SK-N-SH (cell line): ENCODE data around the gene LRRC36. TPM values are rescaled to one million over a fixed set of nuclear protein-coding genes. Genes with fewer than 3 reads are reported as not detected.

Experiments used
- CTCF ChIA-PET: fragments of 300-600, 350-600 bp; formaldehyde crosslinking; extraction: SDS; loops from one replicate; lab custom pipeline; 2021; lab: Yijun Ruan, JAX
- POLR2A ChIA-PET: fragments of 350-600 bp; sonication (Branson Sonifier 250); formaldehyde crosslinking; extraction: SDS; loops from one replicate; lab custom pipeline; 2020; ENCODE audit warnings: antibody characterized with exemption, inconsistent platforms; lab: Yijun Ruan, JAX
- DNase-seq: peaks from one replicate; pipeline ENCODE4 v3.0.0; 2012
- H2AFZ ChIP-seq: fragments of 200-600 bp; sonication (generic); 2 replicates; pipeline ENCODE4 v1.8.1; 2016; ENCODE audit warnings: antibody characterized with exemption, mild to moderate bottlenecking, low read depth
- H3F3A ChIP-seq: fragments of 200-600 bp; sonication (generic); replicated peaks from 2 replicates; pipeline ENCODE3; 2016; ENCODE audit warnings: antibody characterized with exemption, mild to moderate bottlenecking; ENCODE audit not compliant: insufficient read depth
- H3K27ac ChIP-seq, 2 experiments: fragments of 200-500 bp in 1 of 2; fragments of 200-600 bp in 1 of 2; sonication (Bioruptor generic) in 1 of 2; sonication (generic), shearing (Covaris generic) in 1 of 2; 2 replicates each; pipeline versions ENCODE4 v1.5.1 to v1.6.1; 2014 to 2016; ENCODE audit warnings: low read depth in 2 of 2, inconsistent platforms in 1 of 2, low read length in 1 of 2, mild to moderate bottlenecking in 1 of 2, mixed read lengths in 1 of 2
- H3K27me3 ChIP-seq: fragments of 200-600 bp; sonication (generic), shearing (Covaris generic); 2 replicates; pipeline ENCODE4 v1.6.1; 2016; ENCODE audit warnings: mixed run types; ENCODE audit not compliant: insufficient read depth
- H3K36me3 ChIP-seq, 2 experiments: fragments of 200-500 bp in 1 of 2; fragments of 200-600 bp in 1 of 2; sonication (Bioruptor generic) in 1 of 2; sonication (generic) in 1 of 2; replicated peaks in 1 of 2; 2 replicates each; pipeline versions ENCODE3 to v1.5.1; 2014 to 2016; ENCODE audit warnings: low read length in 1 of 2, mild to moderate bottlenecking in 1 of 2; ENCODE audit not compliant: insufficient read depth in 2 of 2, control insufficient read depth in 1 of 2
- H3K4me1 ChIP-seq, 2 experiments: fragments of 200-500 bp in 1 of 2; fragments of 200-600 bp in 1 of 2; sonication (Bioruptor generic) in 1 of 2; sonication (generic), shearing (Covaris generic) in 1 of 2; 2 replicates each; pipeline versions ENCODE4 v1.5.1 to v1.6.1; 2014 to 2016; ENCODE audit warnings: low read depth in 1 of 2, low read length in 1 of 2, mixed run types in 1 of 2; ENCODE audit not compliant: insufficient read depth in 2 of 2, control insufficient read depth in 1 of 2
- H3K4me2 ChIP-seq: fragments of 200-600 bp; sonication (generic), shearing (Covaris generic); 2 replicates; pipeline ENCODE4 v1.6.1; 2017; ENCODE audit warnings: mixed run types
- H3K4me3 ChIP-seq, 2 experiments: fragments of 200-500 bp in 1 of 2; fragments of 200-600 bp in 1 of 2; sonication (Bioruptor generic) in 1 of 2; sonication (generic), shearing (Covaris generic) in 1 of 2; 2 replicates each; pipeline versions ENCODE4 v1.5.1 to v1.8.1; 2014 to 2016; ENCODE audit warnings: low read depth in 2 of 2, inconsistent platforms in 1 of 2, low read length in 1 of 2, mild to moderate bottlenecking in 1 of 2, mixed read lengths in 1 of 2, moderate library complexity in 1 of 2
- H3K79me2 ChIP-seq: fragments of 200-600 bp; sonication (generic); 2 replicates; pipeline ENCODE4 v1.8.1; 2017; ENCODE audit warnings: mild to moderate bottlenecking; ENCODE audit not compliant: insufficient read depth
- H3K9ac ChIP-seq: fragments of 200-600 bp; sonication (generic); 2 replicates; pipeline ENCODE4 v1.6.1; 2017; ENCODE audit warnings: mixed run types
- H3K9me2 ChIP-seq: fragments of 200-600 bp; sonication (generic); 2 replicates; pipeline ENCODE4 v1.6.1; 2017; ENCODE audit warnings: mixed run types
- H3K9me3 ChIP-seq: fragments of 200-600 bp; sonication (generic); 2 replicates; pipeline ENCODE4 v1.6.1; 2017; ENCODE audit warnings: mixed run types, mild to moderate bottlenecking, moderate library complexity
- H4K20me1 ChIP-seq: fragments of 200-600 bp; sonication (generic); 2 replicates; pipeline ENCODE4 v1.6.1; 2017; ENCODE audit warnings: mild to moderate bottlenecking, mixed run types; ENCODE audit not compliant: insufficient read depth
- FOXJ3 ChIP-seq: sonication (generic); formaldehyde crosslinking; IDR thresholded peaks from 2 replicates; pipeline ENCODE4 v1.5.1; 2020; ENCODE audit warnings: mild to moderate bottlenecking, missing genetic modification reagents
- MXI1 ChIP-seq: IDR thresholded peaks from 2 replicates; pipeline ENCODE4 v1.6.1; 2012; ENCODE audit warnings: mild to moderate bottlenecking, low read depth, low read length, improper control_type of control experiment
- RXRA ChIP-seq: IDR thresholded peaks from 2 replicates; pipeline ENCODE4 v1.4.0; 2012; ENCODE audit warnings: low read depth, mild to moderate bottlenecking, borderline replicate concordance
- SIN3A ChIP-seq: IDR thresholded peaks from 2 replicates; pipeline ENCODE4 v1.6.1; 2012; ENCODE audit warnings: low read depth, mild to moderate bottlenecking, low read length, moderate library complexity, borderline replicate concordance
- SMC3 ChIP-seq: IDR thresholded peaks from 2 replicates; pipeline ENCODE4 v1.6.1; 2012; ENCODE audit warnings: low read depth, low read length, improper control_type of control experiment
- WGBS: methylation state at CpG from one replicate; pipeline ENCODE4 v1.1.6; 2017; ENCODE audit warnings: low lambda C conversion rate; 5-methylcytosine and 5-hydroxymethylcytosine counted together
- polyA plus RNA-seq, 3 experiments: library from polyadenylated mRNA; depleted of rRNA; stranded (reverse); fragments of >200 nt; gene quantifications; 2 replicates each; pipeline ENCODE4 v1.2.3, GENCODE V29; 2012
- TF ChIP-seq, protein P1 (sequence below): IDR thresholded peaks from 2 replicates; pipeline ENCODE4 v1.6.1; 2012; ENCODE audit warnings: mild to moderate bottlenecking, low read depth, low read length, moderate library complexity
- TF ChIP-seq, protein P2 (sequence below): IDR thresholded peaks from 2 replicates; pipeline ENCODE4 v1.4.0; 2012; ENCODE audit warnings: low read depth

The LRRC36 gene
- polyA plus RNA-seq, 1 of the 3 experiments (the other 2 are of a cell fraction): 0.92 TPM

DNA sequence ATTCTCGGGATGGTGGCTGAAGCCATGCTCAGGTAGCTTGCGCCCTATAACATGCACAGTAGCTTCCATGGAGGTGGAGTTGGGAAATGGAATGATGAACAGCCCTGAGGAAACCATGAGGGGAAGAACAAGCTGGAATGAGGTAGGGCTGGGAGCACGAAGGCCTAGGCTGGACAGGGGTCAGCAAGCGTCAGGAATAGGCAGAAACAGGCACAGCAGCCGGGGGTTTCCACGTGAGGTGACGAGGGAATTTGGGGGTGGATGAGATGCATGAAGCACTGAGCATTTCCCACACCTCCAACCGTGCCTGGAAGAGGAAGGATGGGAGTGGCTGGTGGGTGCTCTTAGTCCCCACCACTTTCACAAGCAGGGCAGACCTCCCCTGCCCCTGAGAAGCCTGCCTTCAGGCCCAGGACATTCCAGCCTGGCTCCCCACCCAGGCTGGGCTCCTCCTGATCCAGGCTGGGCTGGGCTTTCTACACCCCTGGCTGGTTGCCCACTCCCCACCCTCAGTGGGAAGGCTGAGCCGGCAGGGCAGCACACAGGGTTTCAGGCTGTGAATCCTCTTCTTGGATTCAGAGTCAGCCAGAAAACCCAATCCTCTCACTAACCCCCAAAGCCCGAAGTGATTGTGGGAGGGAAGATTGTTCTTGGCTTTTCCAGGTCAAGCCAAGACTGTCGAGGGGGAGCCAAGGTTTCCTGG lies 25.4 kb upstream of the LRRC36 start:
- DNase-seq: no peak
- no peaks in the 10 kb centered on the region for H4K20me1 ChIP-seq
- H2AFZ ChIP-seq: no peak overlapping the region
- no peaks in the 10 kb centered on the region for H3K9me2 ChIP-seq
- H3K27ac ChIP-seq: no peak overlapping the region
- H3K4me2 ChIP-seq: no peak overlapping the region
- TF ChIP-seq, protein P1, sequence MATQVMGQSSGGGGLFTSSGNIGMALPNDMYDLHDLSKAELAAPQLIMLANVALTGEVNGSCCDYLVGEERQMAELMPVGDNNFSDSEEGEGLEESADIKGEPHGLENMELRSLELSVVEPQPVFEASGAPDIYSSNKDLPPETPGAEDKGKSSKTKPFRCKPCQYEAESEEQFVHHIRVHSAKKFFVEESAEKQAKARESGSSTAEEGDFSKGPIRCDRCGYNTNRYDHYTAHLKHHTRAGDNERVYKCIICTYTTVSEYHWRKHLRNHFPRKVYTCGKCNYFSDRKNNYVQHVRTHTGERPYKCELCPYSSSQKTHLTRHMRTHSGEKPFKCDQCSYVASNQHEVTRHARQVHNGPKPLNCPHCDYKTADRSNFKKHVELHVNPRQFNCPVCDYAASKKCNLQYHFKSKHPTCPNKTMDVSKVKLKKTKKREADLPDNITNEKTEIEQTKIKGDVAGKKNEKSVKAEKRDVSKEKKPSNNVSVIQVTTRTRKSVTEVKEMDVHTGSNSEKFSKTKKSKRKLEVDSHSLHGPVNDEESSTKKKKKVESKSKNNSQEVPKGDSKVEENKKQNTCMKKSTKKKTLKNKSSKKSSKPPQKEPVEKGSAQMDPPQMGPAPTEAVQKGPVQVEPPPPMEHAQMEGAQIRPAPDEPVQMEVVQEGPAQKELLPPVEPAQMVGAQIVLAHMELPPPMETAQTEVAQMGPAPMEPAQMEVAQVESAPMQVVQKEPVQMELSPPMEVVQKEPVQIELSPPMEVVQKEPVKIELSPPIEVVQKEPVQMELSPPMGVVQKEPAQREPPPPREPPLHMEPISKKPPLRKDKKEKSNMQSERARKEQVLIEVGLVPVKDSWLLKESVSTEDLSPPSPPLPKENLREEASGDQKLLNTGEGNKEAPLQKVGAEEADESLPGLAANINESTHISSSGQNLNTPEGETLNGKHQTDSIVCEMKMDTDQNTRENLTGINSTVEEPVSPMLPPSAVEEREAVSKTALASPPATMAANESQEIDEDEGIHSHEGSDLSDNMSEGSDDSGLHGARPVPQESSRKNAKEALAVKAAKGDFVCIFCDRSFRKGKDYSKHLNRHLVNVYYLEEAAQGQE: no peak
- no peak for TF ChIP-seq SIN3A
- TF ChIP-seq, protein P2, sequence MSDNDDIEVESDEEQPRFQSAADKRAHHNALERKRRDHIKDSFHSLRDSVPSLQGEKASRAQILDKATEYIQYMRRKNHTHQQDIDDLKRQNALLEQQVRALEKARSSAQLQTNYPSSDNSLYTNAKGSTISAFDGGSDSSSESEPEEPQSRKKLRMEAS: no peak
- TF ChIP-seq RXRA: no peak
- no peak for TF ChIP-seq FOXJ3
- no peak overlapping the region for H3K9ac ChIP-seq
- H3K36me3 ChIP-seq: no peaks in the 10 kb centered on the region
- no peaks in the 10 kb centered on the region for H3K79me2 ChIP-seq
- ChIA-PET CTCF (no interaction called here), POLR2A (no interaction called here)
- peaks cover 0 to 8% of the 10 kb centered on the region in 2 experiments; a peak in 1 of 4 replicates for H3K4me1 ChIP-seq
- H3K4me3 ChIP-seq: no peak overlapping the region
- H3F3A ChIP-seq: peaks cover 4% of the 10 kb centered on the region
- H3K9me3 ChIP-seq: no peaks in the 10 kb centered on the region
- 88% methylated on average over 9 of the region's 11 CpGs for WGBS
- H3K27me3 ChIP-seq: no peaks in the 10 kb centered on the region

DNA sequence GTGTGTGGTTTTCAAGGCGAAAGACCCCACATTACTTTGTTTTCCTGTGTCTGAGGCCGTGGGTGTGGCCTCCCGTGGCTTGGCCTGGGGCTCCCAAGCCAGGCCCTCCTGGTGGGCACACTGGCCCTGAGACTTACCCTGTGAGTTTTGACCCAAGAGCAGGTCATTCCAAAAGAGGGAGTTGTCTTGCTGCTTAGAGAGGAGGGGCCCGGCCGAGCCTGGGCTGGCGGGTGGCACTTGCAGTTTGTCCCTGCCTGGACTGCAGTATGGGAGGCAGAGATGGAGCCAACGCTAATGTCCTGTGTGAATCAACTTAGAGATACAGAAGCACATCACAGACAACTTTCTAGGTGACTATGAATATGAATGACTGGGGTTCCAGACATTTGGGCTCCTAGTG lies 24.5 kb upstream of the LRRC36 start:
- H3F3A ChIP-seq: no peaks in the 10 kb centered on the region
- TF ChIP-seq, protein P1: no peak
- TF ChIP-seq SMC3 (no peak), MXI1 (no peak)
- H3K9me2 ChIP-seq: no peaks in the 10 kb centered on the region
- no peak overlapping the region for H3K4me3 ChIP-seq
- no peak overlapping the region for H3K27ac ChIP-seq
- ChIA-PET CTCF (interaction anchor here (1.1 kb wide), 1 partner anchor 25 kb away, joined by 5 read pairs; the partner anchor contains the start of genes KCTD19 and LRRC36), POLR2A (no interaction called here)
- H3K4me1 ChIP-seq: peaks cover 0 to under 1% of the 10 kb centered on the region in 2 experiments; a peak in 1 of 4 replicates
- 92% methylated on average over 7 of the region's 7 CpGs for WGBS
- H3K9ac ChIP-seq: no peak overlapping the region
- H4K20me1 ChIP-seq: no peaks in the 10 kb centered on the region
- H3K36me3 ChIP-seq: no peaks in the 10 kb centered on the region
- no peaks in the 10 kb centered on the region for H3K79me2 ChIP-seq
- DNase-seq: peak; percentile 7
- no peaks in the 10 kb centered on the region for H3K9me3 ChIP-seq
- H3K4me2 ChIP-seq: no peak overlapping the region
- H2AFZ ChIP-seq: no peak overlapping the region
- no peaks in the 10 kb centered on the region for H3K27me3 ChIP-seq
